ENCODE data around the gene DNAI1.
A peak's percentile ranks its signal among the peaks of the same experiment; 100 is the strongest.
"Not testable (repeated sequence)": the region's sequence is repeated elsewhere in the genome, so short reads cannot be mapped to it uniquely, and the experiment has no call there.

Gene DNAI1

DNA sequence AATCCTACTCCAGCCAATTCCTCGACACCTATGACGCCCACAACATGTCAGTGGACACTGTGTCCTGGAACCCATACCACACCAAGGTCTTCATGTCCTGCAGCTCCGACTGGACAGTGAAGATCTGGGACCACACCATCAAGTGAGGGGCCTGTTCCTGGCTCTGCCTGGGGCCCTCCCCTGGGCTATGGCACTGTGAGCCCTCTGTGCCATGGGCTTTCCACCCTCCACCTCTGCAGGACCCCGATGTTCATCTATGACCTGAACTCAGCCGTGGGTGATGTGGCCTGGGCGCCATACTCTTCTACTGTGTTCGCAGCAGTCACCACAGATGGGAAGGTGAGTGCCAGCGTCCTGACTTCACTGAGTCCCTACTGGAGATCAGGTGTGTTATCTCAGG, 55.8 kb downstream of the DNAI1 start:
- no peak for DNase-seq

DNA sequence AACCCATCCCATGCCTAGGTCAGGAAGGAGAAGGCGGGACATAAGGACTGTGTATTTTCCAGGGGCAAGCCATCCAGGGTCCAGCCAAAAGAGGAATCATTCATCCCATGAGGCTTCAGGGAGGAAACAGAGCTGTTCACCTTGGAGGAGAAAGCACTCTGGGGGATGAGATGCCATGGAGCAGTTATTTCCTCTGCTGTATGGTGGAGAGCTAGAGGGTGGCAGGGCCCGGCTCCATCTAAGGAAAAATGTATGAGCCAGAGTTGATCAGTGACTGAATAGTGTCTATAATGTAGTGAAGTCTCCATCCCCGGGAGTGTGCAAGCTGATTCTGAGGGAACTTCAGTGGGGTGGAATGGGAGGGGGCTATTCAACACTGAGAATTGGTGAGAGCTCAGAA, 56.2 kb downstream of the DNAI1 start:
- no peak for DNase-seq

DNA sequence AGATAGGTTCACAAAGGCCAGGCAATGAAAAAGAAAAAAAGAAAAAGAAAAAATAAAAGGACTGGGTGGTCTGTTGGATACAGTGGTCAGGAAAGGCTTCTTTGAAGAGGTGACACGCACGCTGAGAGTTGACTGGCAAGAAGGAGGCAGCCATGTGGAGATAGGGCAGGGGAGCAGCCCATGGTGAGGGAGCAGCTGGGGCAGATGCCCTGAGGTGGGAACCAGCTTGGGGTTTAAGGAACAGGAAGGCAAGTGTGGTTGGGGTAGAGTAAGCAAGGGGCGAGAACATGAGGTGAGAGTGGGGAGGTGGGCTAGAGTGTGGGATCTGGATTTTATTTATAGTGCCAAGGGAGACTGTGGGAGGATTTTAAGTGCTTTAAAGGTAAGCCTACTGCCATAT, 57.4 kb downstream of the DNAI1 start:
- no peak for DNase-seq

DNA sequence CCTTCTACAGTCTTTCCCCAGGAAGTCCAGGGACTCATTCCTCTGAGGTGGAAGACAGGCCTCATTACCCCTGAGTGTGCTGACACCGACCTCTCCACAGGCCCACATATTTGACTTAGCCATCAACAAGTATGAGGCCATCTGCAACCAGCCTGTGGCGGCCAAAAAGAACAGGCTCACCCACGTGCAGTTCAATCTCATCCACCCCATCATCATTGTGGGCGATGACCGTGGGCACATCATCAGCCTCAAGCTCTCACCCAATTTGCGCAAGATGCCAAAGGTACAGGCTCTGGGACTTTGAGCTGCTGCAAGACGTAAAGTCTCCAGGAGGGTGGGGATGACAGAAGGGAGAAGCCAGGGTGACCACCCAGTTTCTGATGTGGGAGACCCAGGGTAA, 58.6 kb downstream of the DNAI1 start:
- no peak for DNase-seq

DNA sequence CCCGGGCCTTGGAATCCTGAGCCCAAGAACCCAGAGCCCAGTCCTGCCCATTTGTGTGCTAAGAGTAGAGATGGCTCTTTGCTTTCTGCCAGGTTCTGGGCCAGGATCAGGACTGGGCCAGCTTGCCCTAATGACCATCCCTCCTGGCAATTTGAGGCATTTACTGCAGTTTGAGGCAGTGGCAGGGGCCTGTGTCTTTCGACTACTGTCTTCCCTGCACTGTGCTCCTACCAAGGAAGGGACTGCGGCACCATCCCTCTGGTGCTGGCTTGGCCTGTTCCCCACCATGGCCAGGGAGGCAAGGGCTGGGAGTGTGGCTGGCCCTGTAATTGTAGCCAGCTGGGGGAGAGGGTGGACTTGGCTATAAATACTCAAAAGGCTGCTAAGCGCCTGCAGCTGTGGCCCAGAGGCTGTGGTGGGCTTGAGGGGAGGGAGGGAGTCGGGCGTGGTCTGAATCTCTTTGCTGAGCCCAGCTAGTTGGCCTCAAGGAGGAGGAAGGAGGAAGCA, 59.6 kb downstream of the DNAI1 start:
- DNase-seq: no peak

DNA sequence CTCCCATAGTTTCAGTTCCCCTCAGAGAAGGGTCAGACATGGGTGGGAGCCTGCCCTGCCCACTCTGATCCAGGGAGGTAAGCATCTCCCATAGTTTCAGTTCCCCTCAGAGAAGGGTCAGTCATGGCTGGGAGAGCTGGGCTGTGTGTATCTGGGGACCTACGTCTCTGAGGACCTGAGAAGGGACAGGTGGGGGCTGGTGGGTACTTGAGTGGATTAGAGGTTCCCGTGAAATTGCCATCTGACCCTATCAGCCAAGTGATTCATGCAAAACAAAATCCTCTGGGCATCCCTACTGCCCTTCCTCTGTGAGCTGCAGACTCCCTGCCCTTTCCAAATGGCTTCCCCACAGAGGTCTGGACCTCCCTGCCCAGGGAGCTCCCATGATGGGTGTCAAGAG, 60.3 kb downstream of the DNAI1 start:
- no peak for DNase-seq

DNA sequence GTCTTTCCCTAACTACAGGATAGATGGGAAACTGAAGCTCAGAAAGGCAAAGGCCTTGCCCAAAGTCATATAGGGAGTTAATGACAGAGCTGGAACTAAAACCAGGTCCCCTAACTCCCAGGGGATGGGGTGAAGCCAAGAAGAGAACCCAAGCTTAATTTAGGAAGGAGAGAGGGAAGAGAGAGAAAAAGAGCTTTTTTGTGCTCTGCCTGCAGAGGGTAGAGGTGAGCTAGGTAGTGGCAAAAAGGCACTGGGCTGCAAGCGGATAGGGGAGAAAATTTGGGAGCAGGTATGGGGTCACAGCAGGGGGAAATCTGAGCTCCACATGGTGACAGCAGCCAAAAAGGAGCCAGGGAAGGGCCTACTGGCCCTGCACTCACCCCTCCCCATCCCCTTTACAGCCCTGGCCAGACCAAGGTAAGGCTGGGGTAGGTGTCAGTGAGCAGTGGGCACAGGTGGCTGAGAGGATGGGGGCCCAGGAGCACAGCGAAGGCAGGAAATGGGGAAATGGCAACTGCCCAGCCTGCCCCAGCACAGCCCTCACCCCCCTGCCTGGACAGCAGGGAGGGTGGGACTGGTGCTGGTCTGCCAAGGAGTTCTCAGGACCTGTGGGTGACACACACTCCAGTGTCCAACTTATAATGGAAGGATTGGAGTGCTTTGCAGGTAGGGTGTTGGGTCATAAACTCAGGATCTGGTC, 60.9 kb downstream of the DNAI1 start:
- DNase-seq: no peak

DNA sequence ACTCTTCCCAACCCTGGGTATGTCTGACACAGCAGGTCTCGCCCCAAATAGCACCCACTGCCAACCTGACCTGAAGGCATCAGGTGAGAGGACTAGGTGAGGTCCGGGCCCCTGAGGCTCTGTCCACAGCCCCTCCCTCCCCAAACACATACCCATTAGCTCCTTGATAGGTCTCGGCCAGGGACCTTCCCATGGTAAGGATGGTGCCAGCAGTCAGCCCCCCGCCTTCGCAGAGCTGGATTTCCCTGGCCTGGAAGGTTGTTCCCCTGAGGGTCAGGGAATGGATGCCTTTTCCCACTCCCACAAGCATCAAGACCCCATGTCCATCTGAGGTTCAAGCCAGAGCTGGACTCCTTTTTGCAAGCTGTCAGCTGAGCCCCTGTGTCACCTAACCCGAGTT, 61.5 kb downstream of the DNAI1 start:
- no peak for DNase-seq

DNA sequence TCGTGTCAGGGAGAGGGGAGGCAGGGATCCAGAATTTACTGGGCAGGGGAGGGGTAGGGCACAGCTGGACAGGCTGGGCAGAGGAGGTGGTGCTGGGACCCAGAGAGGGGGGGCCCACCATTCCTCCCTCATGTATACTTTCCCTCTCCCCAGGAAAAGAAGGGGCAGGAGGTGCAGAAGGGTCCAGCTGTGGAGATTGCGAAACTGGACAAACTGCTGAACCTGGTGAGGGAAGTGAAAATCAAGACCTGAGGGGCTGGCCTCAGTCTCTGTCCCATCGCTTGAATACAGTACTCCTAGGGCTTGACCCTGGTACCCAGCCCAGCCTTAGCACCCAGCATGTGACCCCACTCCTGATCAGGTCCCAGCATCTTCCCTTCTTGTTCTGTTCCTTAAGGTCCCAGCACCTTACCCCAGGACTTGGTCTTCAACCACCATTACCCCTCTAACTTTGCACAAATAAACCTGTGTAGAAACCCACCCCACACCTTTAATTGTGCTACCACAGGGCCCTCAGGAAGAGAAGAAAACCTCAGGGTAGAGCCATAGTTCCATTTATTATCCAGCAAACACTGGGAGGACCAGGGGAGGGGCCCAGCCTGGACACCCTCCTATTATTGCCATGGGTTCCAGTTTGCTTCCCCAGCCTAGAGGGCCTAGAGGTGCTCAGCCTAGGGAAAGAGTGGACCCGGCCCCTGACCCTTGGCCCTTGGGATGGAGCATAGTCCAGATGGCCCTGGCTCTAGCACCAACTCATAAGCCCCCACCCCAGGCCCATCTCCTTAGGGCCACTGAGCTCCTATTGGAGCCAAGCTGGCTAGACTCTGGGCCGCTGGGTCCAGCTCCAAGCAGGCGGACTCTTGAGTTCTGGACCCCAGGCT, 62.1 kb downstream of the DNAI1 start:
- DNase-seq: no peak

DNA sequence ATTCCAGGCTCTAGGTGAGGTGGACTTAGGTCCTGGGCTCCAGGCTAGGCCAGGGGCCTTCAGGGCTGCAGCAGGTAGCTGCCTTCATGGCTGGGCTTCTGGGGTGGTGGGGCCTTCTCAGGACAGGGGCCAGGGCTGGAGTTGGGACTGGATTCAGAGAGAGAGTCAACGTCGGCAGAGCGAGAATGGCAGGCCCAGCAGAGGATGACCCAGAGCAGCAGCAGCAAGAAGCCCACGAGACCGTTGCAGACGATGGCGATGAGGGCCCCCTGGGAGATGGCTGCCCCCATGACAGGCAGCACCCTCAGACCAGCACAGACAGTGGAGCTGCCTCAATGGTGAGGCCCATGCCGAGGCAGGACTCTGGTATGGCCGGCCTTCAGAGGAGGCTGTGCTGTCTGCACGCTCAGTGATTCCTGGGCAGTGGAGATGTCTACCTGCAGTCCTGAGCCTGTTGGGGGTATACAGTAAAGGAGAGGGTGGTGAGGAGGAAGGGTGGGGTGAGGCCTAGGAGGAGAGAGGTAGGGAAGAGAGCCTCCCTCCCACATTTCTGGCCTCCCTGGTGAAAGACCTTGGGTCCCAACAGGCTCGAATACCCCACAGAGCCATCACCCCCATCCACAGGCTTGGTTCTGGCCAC, 62.9 kb downstream of the DNAI1 start:
- DNase-seq: no peak

DNA sequence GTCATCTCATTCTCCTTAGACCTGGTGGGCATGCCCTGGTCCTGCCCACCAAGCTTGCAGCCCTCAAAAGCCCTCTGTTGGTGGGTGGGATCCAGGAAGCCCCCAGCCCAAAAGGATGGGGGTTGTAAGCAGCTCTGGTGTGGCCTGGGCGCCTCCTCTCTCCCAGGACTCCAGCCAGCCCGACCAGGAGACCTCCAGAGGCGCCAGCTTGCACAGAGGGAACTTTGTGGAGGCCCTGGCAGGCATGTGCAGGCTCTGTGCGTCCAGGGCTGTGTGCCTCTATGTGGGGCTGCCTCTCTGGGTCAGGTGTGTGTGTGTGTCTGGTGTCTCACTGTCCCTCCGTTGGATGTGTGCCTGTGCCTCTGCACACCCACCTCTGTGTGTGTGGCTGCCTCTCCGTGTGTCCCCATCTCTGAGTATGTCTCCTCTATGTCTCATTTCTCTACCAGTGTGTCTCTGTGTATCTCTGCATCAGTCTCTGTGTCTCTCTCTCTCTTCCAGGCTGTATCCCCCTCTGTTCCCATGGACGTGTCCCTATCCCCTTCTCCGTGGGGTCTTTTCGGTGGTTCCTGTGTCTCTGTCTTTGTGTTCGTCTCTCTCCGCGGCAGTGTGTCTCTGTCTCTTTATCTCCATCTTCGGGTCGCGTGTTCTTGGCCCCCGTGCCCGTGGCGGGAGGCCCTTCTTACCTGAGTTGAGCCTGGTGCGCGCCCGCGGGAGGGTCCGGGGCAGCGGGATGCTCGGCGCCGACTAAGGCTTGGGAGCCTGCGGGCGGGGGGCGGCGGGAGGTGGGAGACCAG, 63.7 kb downstream of the DNAI1 start:
- no peak for DNase-seq

DNA sequence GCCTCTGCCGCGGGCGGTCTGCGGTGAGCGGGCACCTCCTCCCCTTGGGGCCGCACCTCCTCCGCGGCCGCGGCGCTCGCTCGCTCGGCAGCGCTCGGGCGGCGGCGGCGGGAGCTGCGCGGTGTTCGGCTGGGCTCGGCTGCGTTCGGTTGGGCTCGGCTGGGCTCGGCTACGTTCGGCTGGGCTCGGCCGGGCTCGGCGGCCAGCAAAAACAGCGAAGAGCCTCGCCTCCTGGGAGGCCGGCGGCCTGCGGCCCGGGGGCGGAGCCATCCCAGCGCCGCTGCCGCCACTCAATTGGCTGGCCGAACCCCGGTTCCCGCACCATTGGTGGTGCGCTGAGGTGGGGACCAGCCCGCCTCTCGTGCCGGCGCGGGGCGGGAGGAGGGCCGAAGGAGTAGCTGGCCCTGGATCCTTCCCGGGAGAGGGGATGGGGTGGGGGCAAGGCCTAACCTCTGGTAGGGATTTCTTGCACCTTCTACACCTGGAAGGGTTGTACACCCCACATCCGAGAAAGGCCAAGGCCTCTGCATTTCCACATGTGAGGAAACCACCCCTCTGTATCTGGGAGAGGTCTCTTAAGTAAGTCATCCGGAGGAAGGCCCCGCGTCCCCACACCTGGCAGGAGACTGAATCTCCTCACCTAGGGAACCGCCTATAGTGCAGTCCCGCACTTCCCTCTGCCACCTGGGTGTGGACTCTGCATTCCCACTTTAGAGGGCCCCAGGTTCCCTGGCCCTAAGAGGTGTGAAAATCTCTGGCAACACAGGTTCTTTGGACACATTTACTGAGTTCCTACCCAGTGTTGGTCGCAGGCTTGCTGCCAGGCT, 64.6 kb downstream of the DNAI1 start, which contains the start of gene ENHO:
ENHO (minus strand) TSS at position 20 of the 827 bp plus-strand sequence. CDS start 1,295 bp downstream, outside the sequence.
- DNase-seq: peak; percentile 90

DNA sequence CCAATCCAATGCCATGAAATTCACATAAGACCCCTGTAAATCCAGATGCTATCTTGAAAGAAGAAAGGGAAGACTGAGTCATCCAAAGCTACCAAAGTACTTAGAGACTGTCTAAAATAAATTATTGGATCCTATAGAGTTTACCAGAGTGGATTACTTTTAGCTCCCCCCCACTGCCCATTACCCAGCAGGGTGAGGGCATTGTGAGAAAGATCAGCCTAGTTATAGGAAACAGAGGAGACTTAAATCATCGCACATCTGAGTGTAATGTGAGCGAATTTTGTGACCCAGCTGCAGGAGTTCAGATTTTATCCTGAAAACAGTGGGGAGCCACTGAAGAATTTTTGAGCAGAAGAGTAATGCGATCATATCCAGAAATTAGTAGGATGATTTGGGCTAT, 65.7 kb downstream of the DNAI1 start:
- no peak for DNase-seq

DNA sequence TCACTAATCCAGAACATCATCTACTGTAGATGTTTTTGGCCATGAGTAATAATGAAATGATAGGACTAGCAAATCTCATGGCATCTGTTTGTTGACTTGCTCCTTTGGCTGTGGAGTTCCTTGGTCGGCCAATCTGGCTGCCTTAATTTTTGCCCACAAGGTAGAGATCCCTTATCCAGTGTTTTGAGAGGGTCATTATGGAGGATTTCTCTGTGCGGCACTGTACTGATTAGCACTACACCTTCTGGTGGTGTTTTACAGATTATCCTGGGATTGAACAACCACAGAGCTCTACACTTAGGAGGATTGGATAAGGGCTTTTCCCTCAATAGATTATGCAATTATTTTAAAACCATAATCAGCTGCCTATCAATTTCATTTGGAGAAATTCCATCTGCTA, 67.4 kb downstream of the DNAI1 start:
- no peak for DNase-seq

DNA sequence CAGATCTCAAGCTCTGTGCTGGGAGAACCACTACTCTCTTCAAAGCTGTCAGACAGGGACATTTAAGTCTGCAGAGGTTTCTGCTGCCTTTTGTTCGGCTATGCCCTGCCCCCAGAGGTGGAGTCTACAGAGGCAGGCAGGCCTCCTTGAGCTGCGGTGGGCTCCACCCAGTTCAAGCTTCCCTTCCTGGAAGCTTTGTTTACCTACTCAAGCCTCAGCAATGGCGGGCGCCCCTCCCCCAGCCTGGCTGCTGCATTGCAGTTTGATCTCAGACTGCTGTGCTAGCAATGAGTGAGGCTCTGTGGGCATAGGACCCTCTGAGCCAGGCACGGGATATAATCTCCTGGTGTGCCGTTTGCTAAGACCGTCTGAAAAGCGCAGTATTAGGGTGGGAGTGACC, 73.4 kb downstream of the DNAI1 start:
- DNase-seq: not testable (repeated sequence)

DNA sequence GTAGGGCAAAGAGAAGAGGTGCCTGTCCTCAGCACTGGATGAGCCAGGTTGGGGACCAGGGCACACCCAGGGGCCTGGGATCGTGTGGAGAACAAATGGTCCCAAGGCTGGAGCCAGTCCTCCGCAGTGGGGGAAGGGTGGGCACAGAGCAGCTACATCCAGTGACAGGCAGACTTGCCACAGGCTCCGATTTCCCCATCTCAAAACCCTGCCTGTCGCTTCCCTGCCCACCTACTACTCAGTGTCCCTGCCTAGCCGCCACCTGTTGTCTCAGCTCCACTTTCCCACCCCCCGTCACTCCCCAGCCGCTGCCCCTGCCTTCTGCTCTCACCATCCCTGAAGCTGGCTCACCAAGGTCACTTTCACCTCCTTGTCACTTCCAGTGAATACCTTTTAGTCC, 78.1 kb downstream of the DNAI1 start:
- no peak for DNase-seq

DNA sequence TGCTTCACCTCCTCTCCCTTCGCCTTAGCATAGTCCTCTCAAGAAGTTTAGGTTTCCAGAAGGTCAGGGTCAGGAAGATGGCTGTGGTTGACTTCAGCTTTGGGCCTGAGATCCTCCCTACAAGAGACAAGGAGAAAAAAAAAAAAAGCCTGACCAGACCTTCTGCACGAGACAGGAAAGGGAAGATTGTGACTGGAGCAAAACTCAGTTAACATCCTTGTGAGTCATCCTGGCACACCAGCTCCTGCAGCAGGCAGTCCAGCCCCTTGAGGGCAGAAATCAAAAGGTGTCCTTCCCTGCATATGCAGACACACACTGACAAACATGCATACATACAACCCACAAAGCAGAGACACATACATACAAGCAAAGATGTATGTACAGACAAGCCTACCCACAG, 82.2 kb downstream of the DNAI1 start:
- no peak for DNase-seq

DNA sequence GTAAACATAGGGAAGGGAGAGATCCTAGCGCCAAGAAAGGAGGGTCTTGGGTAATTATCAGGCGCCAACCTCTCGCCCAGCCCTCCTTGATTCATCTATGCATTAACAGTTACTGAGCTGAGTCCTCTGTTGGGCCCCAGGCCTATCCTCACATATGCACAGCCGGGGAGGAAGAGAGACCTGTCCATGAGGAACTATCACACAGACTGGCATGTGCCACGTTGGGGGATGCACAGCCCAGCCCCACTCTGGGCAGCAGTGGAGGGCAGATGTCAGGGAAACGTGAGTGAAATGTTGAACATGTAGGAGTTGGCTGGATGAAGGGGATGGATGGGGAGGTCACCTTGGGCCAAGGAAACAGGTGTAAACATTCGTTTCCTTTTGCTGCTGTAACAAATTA, 82.9 kb downstream of the DNAI1 start:
- DNase-seq: no peak

DNA sequence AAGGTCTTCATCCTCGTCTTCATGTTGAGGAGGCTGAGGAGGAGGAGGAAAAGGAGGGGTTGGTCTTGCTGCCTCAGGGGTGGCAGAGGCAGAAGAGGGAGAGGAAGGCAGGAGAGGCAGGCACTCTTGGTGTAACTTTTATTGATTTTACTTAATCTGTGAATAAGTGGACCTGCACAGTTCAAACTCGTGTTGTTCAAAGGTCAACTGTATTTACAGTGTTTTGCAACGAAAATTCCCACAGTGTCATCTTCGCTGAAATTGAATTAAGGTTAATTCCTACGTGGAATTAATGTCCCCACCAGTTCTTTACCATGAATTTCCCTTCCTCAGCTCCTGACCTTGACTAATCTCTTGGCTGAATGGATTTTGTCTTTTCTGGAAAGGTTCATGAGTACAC, 85.4 kb downstream of the DNAI1 start:
- no peak for DNase-seq

DNA sequence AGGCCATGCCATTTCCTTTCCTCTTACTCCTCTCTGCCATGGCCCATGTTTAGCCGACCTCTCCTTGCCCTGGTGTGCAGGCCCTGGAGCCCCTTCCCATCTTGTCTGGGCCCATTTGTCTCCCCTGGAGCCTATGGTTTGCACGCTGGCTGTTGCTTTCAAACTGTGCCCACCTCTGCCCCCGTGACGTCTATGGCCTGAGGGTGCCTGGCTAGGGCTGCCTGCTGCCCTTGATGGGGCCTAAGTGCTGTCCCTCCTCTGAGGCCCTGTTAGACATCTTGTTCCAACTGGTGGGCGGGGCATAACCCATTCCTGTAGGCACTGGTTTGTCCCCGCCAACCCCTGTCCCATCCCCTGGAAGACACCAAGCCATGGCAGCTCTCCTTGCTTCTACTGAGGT, 86.9 kb downstream of the DNAI1 start:
- no peak for DNase-seq

DNA sequence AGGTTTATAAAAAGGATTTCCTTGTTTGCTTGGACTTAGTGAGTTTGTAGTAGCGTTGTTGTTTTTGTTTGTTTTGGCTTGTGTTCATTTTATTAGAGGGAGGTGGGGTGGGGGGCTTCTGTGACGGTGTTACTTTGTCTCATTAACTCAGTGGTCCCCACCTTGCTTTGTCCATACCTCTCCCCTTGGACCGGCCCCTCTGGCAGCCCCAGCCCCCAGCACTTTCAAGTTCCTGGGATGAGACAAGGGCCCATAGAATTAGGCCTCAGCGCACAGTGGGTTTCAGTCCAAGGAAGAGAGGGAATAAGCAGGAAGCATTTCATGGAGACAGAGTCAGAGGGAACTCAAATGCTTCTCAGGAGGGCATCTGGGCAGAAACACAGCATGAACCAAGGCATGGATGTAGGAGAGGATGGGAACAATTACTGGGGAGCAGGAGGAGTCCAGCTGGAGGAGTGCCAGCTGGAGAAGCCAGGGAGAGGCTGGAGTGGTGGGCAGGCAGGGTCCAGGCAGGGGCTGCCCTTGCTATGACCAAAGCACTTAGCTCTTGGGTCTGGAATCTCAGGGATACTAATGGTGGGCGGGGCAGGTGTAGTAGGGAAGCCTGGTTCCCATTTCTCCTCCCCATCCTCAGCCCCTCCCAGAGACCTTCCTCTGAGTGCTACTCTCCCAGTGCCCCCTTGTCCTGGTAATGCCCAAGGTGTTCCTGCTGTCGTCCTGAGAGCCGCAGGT, 87.7 kb downstream of the DNAI1 start:
- no peak for DNase-seq

Measured in activated effector memory CD4-positive, alpha-beta T cell treated with Interleukin-2 at 50 U/mL for 16 hours (primary cell).